HG03571 (cell line): Measurements from ENCODE around the gene AIF1L.

ENCODE experiments used
- ATAC-seq: cut with Tn5 transposase; IDR thresholded peaks from one replicate; pipeline ENCODE4 v1.9.1; 2021; ENCODE audit not compliant: unreplicated experiment

AIF1L gene

DNA sequence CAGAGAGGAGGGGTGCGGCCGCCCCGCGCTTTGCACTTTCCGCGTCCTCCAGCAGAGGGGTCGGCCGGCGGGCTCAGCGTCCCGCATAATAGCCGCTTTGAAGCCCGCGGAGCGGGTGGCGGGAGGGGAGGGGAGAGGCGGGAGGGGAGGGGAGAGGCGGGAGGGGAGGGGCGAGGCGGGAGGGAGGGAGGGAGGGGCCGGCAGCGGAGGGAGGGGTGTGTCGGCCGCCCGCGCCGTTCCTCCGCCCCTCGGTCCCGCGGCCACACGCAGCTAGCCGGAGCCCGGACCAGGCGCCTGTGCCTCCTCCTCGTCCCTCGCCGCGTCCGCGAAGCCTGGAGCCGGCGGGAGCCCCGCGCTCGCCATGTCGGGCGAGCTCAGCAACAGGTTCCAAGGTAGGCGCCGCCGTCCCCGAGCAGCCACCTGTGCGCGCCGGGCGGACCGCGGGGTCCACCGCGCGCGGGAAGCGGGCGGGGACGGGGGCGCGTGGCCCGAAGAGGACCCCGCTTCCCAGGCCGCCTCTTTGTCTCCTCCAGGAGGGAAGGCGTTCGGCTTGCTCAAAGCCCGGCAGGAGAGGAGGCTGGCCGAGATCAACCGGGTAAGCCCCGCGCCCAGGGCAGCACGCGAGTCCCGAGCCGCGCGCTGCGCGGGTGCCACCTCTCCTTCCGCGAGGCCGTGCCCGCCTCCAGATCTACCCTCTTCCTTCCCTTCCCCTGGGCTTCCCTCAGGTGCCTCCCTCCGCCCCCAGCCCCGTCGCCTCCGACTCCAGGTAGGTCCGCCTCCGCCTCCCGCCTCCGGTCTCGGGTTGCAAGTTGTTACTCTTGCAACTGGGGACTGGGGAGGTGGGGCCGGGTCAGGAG is at the start of gene AIF1L:
Gene AIF1L (plus strand): TSS at position 263 of the 857 bp plus-strand sequence. CDS start 99 bp downstream, at position 362.
- no peak for ATAC-seq

DNA sequence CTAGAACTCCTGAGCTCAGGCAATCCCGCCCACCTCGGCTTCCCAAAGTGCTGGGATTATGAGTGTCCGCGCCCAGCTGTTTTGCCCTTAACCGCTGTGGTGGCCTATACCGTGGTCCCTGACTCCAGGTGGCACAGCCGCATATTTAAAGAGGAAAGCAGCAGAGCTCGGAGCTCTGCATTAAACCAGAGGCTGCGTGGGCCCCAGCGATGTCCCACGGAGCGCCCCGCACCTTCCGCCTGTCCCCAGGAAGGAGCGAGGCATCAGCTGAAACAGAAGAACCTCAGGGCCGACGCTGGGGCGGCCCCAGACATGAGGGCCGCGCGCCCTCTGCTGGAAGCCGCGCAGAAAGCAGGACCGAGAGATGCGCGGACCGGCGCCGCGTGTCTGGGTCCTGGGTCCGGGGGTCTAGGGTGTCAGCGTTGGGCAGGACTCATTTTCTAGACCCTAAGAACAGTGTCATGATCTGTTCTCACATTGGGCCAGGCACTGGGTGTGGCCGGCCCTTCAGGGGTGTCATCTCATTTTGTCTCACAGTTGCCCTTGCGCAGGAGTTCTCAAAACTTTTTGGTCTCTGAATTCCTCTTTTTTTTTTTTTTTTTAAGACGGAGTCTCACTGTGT is 49.6 kb upstream of the AIF1L start:
- no peak for ATAC-seq

GRCh38 chr9:131048332-131048731 is 48.0 kb upstream of the AIF1L start:
- ATAC-seq, result no peak

GRCh38 chr9:131048820-131049219 is 47.5 kb upstream of the AIF1L start:
- ATAC-seq, result no peak

DNA sequence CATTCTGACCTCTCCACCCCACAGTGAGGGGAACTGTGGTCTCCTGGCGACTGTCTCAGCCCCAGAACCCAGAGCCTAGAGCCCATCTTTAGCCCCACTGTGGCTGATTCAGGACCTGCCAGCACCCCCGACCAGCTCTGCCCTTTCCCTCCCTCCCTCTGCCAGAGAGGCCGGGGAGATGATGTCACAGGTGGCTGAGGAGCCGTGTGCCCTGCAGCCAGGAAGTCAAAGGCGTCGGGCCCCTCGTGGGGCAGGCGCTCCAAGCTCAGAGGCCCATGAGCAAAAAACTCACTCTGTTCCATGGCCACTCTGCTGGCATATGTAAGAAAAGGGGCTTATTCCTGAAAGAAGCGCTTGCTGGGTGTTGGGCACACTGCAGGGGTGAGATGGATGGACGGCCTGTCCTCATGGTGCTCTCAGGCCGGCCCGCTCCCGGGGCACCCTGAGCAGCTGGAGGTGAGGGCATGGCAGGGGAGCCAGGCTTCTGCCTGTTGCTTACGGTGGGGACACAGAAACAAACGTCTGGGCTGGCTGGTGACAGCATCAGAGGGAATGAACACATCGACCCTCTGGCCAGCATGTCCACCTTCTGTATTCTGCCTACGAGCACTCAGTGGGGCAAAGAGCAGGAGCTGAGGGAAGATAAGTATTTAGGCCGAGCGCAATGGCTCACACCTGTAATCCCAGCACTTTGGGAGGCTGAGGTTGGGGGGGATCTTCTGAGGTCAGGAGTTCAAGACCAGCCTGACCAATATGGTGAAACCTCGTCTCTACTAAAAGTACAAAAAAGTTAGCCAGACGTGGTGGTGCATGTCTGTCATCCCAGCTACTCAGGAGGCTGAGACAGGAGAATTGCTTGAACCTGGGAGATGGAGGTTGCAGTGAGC is 46.3 kb upstream of the AIF1L start:
- no peak for ATAC-seq

GRCh38 chr9:131050831-131051230 is 45.5 kb upstream of the AIF1L start:
- no peak for ATAC-seq

DNA sequence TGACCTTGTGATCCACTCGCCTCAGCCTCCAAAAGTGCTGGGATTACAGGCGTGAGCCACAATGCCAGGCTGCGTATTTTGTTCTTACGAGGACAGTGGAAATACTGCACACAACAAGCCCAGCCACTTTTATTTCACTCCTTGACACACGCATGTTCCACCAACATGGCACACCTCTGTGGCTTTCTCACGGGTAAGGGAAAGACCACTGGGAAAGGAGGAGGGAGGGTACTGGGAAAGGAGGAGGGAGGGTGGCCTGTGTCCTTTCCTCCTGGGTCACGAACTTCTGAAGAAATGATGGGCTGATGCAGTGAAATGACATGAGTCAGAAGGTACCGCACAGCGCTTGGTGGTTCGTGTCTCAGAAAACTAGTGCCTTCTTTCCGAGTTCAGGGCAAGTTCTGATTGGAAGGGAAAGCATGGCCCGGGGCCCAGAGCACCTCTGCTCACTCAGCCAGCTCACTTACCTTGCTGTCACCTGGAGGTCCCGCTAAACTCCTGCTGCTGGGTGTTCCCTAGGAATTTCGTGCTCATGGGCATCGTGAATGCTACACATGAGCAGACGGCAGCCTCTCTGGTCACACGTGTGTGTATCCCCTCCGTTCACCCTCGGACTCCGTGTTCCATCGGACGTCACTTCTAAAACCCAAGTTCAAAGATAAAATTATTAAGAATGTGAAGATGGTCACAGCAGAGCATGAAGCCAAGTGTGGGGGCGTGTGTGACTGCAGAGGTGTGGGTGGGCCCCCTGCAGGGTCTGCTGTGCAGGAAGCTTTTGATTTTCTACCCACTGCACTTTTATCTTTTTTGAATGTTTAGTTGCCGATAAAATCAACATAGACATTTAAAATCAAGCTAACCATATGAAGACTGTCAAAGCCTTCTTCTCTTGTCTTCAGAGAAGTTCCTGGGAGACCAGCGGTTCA is 44.5 kb upstream of the AIF1L start:
- ATAC-seq, result no peak

DNA sequence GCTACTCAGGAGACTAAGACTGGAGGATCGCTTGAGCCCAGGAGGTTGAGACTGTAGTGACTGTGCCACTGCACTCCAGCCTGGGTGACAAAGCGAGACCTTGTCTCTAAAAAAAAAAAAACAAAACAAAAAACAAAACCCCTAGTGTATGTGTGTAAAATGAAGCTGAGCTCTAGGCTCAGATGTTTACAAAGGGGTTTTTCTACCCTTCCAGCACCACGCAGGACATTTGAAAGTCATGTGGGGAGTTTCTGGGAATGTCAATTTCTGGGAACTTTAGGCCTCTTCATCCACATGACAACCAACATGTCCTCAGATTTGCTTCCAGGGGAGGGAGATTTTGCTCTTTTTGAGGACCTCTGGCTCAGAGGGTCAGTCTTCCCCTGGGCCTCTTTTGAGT is 42.4 kb upstream of the AIF1L start:
- ATAC-seq, result no peak

DNA sequence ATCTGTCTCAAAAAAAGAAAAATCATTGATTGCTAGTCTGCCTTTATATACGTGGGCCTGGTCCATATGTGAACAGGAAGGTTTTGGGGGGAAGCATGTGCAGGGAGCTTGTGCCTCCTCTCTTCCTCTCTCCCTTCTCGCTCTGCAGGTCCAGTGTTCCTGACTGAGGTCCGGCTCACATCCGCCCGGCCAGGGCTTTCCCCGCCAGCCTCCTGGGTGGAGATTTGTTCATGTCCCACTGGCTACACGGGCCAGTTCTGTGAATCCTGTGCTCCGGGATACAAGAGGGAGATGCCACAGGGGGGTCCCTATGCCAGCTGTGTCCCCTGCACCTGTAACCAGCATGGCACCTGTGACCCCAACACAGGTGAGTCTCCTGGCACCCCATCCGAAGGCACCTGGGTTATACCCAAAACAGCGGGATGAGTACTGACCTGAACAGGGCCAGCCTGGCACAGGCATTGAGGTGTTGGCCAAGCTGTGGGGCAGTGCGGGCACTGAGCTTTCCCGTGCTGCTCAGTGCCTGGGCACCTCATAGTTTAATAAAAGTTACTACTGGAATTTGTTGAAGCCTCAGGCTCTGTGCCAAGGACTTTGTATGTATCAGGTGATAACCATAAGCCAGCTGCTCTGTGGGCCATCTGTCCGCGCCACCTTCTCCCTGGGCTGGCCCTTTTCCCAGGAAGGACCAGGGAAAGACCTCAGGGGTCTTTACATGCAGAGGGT is 39.4 kb upstream of the AIF1L start:
- no peak for ATAC-seq

DNA sequence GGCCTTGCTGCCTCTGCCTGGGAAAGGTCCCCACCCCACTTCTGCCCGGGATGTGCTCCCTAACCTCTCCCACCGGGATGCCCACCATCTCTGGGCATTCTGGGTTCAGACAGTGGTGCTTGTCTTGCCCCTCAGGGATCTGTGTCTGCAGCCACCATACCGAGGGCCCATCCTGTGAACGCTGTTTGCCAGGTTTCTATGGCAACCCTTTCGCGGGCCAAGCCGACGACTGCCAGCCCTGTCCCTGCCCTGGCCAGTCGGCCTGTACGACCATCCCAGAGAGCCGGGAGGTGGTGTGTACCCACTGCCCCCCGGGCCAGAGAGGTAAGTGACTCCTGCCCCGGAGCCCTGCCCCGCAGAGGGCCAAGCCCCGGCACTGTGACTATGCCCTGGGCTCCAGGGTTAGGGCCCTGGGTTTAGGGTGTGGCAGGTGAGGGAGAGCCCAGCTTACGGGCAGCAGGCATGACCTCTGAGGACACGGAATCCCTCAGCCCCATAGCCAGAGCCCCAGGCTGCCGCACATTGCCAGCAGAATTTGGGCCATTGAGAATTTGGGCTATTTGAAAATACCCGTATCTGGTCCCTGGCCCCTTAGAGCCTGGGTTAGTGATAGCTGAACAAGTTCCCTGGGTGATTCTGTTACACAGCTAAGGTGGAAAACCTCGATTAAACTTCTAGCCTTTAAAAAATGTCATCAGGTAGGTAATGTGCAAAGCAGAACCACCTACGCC is 35.3 kb upstream of the AIF1L start:
- ATAC-seq, result no peak

GRCh38 chr9:131062969-131063368 is 33.4 kb upstream of the AIF1L start:
- no peak for ATAC-seq

DNA sequence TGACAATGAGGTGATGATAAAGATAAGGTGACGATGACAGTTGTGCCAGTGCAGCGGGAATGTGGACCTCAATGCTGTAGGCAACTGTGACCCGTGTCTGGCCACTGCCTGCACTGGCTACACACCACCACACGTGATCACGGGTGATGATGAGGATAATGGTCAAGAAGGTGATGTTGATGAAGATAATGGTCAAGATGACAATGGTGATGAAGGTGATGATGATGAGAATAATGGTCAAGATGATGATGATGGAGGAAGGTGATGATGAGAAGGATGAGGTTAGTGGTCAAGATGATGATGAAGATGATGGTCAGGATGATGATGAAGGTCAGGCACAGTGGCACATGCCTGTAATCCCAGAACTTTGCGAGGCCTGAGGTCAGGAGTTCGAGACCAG is 30.7 kb upstream of the AIF1L start:
- no peak for ATAC-seq

DNA sequence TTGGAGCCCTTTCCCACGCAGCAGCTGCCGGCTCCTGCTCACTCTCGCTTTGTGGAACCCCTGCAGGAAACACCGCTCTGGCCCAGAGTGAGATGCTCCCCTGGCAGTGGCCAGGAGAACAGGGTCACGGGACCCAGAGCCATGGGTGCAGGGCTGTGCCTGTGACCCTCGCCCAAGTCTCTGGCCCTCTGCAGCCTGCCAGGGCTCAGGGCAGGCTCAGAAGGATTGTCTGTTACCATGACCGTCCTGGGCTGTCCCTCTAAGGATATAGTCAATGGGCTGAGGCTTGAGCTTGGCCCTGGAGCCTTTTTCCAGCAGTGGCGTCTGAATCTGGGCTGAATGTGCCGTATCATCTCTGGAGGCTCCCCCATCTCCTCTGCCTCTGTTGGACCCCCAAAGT is 28.7 kb upstream of the AIF1L start:
- no peak for ATAC-seq

GRCh38 chr9:131068076-131068816 is 28.1 kb upstream of the AIF1L start:
- no peak for ATAC-seq

DNA sequence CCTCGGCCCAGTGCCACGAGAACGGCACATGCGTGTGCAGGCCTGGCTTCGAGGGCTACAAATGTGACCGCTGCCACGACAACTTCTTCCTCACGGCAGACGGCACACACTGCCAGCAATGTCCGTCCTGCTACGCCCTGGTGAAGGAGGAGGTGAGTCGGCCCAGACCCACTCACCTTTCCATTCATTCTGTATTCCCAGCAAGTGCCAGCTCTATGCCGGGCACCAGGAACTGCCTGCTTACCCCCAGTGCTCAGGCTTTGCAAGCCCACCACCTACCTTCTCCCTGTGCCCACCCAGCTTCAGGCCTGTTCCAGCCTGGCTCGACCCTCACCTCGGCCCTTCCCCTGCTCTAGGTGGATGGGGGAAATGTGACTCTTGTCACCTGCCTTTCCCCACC is 26.6 kb upstream of the AIF1L start:
- no peak for ATAC-seq

DNA sequence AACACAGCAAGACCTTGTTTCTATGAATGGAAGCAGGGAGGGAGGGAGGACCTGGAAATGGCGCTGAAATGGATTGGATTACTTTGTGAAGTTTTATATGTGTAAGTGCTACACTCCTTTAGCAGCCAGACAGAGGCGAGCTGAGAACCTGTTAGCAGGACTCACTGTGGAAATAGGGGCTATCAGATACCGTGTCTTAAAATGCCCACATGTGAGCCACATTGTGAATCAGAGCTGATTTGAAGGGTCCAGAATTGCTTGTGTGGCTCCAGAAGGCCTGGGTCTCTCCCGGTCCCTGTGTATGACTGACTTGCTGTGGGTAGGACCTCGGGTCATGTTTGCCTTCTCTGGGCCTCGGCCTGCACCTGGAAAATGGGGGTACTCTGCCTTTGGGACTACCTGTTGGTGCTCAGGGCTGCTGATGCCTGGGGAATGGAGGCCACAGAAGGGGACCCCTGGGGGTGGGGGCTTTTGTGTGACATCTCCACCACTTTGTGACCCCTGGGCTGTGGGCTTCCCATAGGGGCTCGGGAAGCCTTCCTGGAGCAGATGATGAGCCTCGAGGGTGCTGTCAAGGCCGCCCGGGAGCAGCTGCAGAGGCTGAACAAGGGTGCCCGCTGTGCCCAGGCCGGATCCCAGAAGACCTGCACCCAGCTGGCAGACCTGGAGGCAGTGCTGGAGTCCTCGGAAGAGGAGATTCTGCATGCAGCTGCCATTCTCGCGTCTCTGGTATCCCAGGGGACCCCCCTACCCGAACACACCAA is 24.0 kb upstream of the AIF1L start:
- ATAC-seq, result no peak

GRCh38 chr9:131072871-131073237 is 23.5 kb upstream of the AIF1L start:
- ATAC-seq, result no peak
